Measurements from ENCODE around the gene MAEL.

The MAEL gene

DNA sequence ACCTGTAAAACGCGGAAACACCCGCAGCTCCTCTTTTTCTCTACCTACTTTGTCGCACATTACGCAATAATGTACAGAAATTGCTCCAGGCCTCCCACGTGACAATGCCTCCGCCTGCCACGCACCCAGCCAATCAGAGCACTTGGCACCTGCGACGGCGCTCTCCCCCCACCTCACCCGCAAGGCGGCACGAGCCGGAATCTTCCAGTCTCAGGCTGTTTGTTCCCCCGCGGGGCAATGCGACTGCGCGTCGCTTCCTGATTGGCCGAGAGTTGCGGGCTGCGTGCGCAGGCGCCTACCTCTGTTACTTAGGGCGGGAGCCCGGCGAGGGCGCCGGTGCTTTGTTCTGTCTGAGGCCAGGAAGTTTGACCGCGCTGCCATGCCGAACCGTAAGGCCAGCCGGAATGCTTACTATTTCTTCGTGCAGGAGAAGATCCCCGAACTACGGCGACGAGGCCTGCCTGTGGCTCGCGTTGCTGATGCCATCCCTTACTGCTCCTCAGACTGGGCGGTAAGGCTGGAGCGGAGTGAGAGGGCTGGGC lies at the start of gene MAEL:
TSS of gene MAEL (plus strand) at position 307 of the 542 bp plus-strand sequence. CDS start at position 380, 73 bp downstream.
- DNase-seq (ENCODE audit: low read depth in 2 of 2): no peak

DNA sequence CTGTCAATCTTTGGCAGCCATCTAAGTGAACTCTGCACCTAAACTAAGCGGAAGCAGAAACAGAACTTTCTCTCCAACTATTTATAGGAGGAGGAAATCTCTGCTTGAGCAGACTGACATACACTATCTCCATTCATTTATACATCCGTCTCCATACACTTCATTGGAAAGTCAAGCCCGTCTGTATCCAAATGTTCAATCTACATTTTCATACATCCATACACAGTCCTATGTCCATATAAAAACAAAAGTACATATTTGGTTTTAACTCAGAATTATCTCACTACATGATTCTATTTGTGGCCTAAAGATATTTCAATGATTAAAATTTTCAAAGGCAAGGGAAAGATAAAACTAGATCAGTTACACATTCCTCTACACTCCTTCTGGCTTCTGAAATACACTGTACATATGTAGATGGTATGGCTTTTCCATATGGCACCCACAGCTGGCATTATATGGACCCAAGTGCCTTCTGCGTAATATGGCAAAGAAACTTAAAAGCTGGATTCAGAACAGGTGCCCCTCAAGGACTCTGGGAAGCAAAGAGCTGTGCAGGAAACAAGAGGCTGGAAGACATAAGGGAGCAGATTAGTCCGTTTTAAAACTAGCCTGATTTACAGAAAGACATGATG lies 49.2 kb upstream of the MAEL start:
- DNase-seq (ENCODE audit: low read depth in 2 of 2): no peak

DNA sequence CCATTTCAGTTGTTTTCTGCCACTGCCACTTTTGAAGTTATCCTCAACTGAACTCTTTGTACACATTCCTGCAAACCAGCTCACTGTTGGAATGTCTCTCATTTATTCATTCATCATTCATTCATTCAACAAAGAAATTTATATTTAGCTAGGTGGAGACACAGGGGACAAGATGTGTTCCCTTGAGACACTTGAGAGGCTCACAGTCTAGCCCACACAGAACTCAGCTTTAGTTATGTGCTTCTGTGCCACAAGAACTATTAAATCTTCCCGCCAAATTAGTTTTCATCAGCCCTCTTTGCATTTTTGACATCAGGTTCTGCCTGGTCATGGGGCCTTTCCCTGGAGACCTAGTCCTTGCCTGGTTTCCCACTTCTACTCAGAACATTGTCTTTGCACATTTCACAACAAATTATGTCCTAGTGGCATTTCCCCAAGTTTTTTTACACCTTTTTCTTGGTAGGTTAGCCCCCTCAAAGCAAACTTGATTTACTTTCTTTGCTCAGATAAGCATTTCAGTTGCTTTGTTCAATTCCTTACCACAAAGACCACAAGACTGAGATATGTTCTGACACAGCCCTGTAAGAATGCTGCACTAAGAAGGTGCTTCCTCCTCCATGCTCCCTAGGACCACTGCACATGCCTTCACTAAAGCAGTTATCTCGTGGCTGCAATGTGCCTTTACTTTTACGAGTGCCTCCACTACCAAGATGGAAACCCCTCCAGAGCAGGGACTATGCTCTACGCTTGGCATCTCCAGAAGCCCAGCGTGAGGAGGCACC lies 44.7 kb upstream of the MAEL start:
- DNase-seq (ENCODE audit: low read depth in 2 of 2): no peak

DNA sequence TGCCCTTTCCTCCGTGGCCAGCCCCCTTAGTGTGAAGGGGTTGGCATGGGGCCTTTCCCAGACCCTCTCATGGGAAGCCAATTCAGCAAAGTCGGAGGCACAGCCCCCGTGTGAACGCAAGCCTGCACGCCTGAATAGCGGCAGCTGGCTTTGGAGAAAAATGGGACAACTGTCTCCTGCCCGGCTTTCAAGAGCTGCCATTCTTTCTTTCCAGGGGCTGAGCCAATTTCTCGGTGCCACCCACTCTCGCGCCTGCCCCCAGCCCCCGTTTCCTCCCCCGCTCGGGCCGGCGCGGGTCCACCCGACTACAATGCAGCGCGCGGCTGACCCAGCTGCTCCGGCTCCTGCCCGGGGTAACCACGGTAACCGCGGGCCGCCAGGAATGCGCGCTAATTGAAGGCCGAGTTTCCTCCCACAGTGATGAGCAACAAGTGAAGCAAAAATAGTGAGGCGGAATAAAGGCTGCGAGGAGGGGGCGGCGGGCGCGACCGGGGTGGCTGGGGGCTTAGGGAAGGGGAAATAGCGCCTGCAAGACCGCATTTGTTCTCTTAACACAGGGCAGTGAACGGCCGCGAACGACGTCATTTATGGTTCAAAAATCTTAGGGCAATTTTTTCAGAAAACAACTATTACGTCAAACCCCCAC lies 41.6 kb upstream of the MAEL start:
- DNase-seq (ENCODE audit: low read depth in 2 of 2): no peak

DNA sequence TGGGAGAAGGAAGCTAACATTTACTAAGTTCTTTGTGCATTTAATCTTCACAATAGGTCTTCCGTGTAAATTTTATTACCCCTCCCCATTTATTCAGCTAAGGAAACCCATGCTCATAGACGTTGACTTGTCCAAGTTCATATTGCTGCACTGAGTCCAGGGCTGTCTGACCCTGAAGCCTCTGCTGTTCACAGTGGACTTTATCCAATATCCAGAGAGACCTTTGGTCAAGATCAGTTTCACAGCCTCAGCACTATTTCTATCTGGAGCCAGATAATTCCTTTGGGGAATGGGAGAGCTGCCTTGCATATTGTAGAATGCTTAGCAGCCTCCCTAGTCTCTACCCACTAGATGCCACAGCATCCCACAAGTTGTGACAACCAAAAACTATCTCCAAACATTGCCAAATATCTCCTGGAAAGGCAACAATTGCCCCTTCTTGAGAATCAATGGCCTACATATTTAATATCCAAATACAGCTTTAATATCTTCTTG lies 40.2 kb upstream of the MAEL start:
- DNase-seq (ENCODE audit: low read depth in 2 of 2): no peak

DNA sequence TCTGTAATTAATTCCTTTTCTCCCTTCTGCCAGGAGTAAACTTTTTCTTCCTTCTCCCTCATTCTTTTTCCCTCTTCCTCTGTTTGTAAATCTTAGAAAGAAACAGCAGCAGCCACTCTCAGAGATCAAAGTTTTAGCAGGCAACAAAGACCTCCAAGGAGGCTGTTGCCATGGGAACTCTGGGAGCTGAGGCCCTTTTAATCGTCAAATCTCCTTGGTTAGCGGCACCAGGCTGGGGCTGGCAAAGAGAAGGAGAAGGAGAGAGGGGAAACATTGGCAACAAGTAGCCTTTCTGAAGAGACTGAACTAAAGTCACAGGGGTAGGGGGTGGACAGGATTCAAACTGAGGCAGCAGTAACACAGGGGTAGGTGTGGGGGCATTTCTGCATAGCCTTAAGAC lies 38.9 kb upstream of the MAEL start:
- no peak for DNase-seq (ENCODE audit: low read depth in 2 of 2)

DNA sequence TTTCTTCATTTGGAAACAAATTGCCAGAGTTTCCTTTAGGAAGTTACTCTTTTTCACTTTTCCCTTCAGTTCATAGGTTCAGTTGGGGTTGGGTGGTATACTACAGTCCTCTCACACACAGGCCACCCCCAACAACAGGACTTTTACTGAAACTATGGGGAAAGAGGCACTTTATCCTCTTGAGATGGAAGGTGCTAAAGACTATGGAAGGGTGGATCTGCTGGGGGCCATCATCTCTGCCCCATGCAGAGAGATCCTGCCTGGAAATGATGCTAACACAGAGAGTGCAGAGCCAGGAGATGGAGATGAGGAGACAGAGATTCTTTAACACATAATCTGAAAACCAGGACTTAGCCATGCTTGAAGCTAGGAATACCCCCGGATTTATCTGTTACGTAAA lies 38.0 kb upstream of the MAEL start:
- no peak for DNase-seq (ENCODE audit: low read depth in 2 of 2)

DNA sequence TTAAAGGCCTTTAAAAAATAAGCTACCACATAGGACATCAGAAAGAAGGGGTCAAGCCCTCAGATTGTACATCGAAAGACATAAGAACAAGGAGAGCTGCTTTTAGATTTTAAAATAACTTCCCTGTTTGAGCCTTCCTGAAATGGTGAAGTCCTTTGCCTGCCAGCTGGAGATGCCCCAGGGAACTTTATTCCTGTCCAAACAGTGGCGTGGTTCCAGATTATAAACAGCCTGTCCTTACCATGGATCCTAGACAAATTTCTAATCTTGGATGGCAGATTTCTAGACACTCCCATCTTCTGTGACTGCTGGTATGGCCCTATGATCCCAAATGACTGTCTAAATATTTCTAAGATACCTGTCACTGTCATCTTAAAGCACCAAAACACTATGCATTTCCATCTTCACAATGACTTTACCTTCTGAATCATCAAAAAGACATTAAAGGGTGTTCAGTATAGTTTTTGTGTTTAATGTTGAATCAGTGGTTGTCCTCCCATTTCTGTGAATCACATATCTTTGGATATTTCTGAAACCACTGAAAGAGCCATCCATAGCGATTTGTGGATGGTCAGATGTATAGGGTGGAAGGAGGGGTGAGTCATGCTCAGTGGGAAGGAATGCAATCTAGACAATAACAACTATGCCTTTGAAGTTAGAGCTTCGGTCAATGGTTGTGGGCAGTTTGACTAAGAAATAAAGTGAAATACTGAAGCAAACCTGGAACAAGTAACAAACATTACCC lies 36.9 kb upstream of the MAEL start:
- DNase-seq (ENCODE audit: low read depth in 2 of 2): no peak

DNA sequence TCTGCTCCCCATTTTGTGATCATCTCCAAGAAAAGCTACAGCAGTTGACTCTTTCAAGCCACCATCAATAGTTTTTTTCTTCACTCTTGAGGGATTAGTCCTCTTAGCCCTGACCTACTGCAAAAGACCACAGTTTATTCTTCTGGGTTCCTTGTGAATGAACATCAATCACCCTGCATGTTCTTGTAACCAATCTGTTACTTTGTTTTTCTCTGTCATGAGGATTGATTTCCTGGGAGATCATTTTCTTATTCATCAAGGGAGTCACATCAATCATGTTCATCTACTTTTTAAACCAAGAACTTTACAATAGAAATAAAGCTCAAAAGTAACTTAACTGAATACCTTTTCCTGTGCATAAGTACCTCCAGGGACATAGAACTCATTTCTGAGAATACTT lies 35.6 kb upstream of the MAEL start:
- no peak for DNase-seq (ENCODE audit: low read depth in 2 of 2)

DNA sequence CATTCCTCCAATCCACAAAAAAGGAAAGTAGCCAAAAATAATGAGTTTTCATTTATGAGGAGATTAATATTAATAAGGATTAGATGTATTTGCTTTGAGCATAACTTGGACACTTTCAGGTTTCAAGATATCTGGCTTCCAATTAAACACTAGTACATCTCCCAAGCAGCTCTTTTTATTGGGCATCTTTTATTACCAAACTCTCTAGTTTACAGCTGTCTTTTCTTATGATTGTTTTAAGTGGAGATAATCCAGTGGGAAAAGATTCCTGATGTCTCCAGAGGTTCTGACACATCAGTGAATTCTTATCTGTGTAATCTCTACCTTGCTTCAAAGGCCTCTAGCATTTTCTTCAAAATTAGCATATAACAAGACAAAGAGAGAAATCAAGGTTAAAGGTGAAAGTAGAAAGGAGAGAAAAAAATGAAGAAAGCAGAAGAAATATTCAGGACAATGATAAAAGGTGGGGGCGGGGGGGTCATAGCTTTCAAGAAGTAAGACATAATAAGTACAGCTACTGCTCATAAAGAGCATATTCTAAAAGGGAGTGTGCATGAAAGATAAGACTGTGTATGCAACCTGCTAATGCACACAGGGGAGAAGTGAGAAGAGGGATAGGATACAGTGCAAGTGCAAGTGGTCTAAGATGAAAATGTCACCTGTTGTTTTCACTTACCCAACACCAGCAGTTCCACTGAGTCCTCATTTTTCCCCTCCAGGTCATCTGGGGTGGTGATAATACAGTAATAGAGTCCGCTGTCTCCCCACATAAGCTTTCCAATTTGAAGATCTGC lies 32.8 kb upstream of the MAEL start:
- no peak for DNase-seq (ENCODE audit: low read depth in 2 of 2)

DNA sequence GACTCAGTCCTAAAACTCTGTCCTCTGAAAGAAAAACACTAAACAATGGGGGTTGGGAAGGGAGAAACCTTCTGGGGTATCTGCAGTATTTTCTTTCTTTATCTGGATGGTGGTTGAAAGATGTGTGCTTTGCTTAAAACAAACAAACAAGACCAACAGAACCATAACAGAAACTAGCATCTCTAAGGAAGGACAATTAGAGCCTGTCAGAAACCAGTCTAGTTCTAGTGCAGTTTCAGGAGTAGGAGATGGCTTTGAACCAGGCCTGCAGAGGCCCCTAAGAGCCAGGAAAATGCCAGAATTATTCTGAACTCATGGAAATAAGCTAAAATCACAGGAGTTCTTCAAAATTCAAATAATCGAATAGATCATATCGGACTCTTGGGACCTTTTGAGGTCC lies 32.2 kb upstream of the MAEL start:
- DNase-seq (ENCODE audit: low read depth in 2 of 2): no peak

DNA sequence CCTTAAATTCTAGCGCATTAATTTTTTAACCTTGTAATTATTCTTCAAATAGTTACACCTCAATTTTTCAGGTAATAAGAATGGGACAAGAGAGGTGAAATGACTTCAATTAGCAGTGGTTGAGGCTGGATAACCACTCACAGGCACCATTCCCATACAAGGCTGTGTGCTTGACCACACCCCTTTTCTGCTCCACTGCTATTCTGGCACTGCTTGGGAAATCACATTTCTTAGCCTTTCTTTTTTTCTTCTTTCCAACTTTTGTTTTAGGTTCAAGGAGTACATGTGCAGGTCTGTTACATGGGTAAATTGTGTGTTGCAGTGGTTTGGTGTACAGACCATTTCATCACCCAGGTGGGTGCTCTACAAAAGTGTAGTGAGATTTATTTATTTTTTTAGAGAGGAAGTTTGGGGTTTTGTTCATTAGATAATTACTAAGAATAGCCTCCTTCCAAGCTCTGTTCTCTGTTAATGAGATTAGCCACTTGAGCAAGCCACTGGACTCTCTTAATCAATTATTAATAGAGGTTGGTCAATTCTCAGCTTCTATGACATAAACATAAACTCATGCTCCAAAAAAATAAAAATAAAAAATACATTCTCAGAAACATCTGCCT lies 28.1 kb upstream of the MAEL start:
- no peak for DNase-seq (ENCODE audit: low read depth in 2 of 2)

DNA sequence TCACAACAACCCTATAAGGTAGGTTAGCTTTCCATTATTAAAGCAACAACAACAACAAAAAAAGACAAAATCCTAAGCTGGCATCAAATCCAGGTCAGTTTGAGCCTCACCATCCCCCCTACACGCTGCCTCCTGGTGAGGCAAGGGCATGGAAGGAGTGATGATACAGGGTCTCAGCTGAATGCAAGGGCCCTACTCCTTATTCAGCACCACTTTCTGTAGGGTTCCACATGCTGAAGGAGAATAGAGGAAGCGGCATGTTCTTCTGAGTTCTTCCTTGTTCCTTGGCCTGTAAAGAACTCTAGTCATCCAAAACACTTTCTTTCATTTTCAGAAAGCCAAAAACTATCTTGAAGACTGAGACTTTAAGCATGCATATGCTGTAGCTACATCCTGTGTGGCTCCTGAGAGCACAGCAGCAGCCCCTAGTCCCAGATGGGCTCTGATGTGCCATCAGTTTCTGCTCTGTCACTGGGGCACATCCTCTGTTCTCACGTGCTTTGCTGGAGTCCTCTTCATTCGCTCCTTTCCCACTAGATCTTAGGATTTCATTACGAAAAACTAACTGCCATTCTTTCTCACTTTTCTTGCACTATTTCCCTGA lies 19.9 kb upstream of the MAEL start:
- DNase-seq (ENCODE audit: low read depth in 2 of 2): no peak

DNA sequence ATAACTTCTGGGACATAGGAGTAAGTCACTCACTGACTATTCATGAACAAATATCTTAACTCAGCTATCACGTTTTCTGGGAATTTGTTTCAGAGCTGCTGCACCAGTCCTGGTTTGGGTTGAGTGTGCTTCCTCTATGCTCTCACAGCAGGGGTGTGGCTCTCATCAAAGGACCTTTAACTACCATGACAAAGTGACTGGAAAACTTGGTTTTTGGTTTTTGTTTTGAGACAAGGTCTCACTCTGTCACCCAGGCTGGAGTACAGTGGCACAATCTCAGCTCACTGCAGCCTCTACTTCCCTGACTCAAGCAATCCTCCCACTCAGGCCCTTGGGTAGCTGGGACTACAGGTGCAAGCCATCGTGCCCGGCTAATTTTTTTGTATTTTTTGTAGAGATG lies 17.8 kb upstream of the MAEL start:
- DNase-seq (ENCODE audit: low read depth in 2 of 2): no peak

DNA sequence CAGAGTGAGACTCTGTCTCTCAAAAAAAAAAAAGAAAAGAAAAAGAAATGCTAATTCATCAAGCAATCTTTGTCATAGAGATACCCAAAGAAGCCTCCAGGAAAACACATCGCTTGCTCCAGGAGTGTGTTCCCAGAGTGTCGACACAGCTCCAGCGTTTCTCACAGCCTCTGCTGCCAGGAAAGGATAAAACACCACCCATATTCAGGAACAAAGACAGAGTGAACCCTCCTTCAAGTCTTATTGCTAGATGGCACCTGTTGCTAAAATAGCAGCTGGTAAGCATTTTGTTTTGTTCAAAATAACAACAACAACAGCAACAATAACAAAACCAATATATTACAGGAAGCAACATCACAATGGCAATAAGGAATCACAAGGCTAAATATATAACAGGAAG lies 16.9 kb upstream of the MAEL start:
- no peak for DNase-seq (ENCODE audit: low read depth in 2 of 2)

DNA sequence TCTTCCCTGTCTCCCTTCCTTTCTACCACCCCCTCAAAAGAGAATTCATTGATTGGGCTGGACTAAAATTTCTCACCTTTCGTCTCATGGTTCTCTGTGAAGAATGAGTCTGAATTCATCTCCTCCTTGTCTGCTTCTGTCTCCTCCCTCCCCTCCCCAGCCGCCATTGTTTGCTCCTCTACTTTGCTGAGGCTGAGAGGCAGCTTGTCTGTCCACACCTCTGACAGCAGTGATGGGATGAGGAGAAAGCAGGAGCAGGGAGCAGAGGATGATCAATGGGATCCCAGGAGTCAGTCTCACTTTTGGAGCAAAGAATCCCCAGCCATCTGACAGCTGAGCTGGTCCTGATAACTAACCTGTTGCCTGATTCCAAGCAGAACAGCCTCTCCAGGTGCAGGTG lies 16.3 kb upstream of the MAEL start:
- no peak for DNase-seq (ENCODE audit: low read depth in 2 of 2)

DNA sequence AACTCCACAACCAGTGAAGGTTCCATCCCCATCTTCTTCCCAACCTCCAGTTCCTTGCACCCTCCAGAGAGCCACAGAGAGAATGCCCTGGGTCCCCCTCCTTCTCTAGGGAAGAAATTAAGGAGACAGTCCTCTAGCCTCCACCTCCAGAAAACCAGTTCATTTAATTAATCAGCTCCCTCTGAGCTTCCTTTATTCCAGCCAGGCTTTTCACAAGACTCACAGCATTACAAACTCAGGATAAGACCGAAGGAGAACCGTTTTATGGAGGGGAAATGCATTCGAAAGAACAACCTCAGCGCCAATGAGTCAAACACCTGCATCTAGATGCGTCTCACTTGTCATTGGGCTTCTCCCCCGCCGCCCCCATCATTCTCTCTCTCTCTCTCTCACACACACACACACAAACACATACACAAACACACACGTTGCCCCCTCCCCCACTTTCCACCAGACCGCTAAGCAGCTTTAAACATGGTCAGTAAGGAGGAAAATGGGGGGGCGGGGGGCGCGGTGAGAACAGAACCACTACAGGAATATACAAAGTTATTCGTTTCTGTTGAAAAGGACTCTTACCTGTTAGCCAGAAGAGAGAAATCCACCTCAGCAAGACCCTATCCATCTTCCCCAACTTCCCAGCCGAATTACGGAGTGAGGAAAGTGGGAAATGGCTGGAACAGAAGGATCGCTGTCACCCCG lies 14.3 kb upstream of the MAEL start:
- DNase-seq (ENCODE audit: low read depth in 2 of 2): peak in 1 of 2 donors; percentile 33

DNA sequence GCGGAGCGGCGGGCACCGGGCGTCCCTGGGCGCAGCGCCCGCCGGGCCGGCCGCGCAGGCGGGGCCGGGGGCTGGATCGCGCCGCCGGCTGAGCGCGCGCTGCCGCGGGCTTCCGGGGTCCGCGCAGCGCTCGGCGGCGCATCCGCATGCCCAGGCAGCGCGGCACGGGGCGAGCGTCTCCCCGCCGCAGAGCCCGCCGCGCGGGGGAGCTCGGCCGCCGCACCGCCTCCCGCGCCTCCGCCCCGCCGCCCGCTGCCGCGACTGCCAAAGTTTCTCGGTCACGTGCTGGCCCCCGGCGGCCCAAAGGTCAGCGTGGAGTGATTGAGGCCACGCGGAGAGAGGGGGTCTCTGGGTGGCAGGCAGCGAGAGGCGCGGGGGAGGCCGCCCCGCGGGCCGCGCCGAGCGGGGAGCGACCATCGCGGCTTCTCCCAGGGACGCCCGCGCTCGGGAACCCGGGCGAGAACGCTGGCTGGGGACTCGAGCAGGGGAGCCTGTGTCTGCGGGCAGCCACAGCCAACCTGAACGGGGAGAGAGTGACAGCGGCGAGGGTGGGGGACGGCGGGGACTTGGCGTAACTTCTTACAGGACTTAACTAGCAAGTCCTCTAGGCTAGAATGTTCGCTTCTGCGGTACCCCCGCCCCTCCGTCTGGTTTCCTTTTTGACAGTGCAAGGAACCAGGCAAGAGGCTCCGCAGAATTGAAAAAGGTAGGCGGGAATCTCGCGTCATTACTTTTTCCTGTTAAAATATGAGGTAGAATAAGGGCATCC lies 13.5 kb upstream of the MAEL start, which contains the start of gene ILDR2:
TSS of gene ILDR2 (minus strand) at position 180 of the 769 bp plus-strand sequence. CDS start 272 bp downstream, outside the sequence.
- DNase-seq (ENCODE audit: low read depth in 2 of 2): peak in 1 of 2 donors; percentile 42

DNA sequence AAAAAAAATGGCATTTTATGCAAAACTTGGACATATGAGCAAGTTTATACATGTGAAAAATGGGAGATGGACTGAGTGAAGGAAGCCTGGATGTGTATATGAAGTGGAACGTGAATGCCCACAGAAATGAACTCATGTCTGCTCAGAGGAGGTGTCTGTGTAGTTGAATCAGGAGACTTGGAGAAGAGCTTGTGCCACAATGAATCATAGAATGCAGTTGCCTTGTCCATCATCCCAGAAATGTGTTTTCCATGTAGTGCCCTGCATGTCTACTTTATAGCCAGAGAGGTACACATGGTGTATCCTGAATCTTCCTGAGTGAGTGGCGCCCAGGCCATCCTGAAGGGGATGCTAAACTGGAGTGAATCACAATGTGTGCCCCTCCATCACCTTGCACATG lies 11.1 kb upstream of the MAEL start:
- no peak for DNase-seq (ENCODE audit: low read depth in 2 of 2)
